Sigmoid colon (tissue), 7 donors: ENCODE data around the gene CTNND2. TPM values are rescaled to one million over a fixed set of nuclear protein-coding genes. Genes with fewer than 3 reads are reported as not detected.
A peak's percentile ranks its signal among the peaks of the same experiment; 100 is the strongest.

Experiments used
- DNase-seq: peaks from one replicate; pipeline ENCODE4 v3.0.0-alpha.2; 2019
- H3K27ac ChIP-seq, 4 donors: fragments of 200-600 bp; sonication (generic); one replicate each; pipeline ENCODE4 v1.5.1; 2016 to 2019; ENCODE audit warnings: mild to moderate bottlenecking in 1 of 4
- H3K27me3 ChIP-seq, 3 donors: fragments of 200-600 bp; sonication (generic); one replicate each; pipeline ENCODE4 v1.5.1; 2019; ENCODE audit warnings: mild to moderate bottlenecking in 1 of 3
- H3K36me3 ChIP-seq, 4 donors: fragments of 200-600 bp; sonication (generic); one replicate each; pipeline ENCODE4 v1.5.1; 2016 to 2019
- H3K4me1 ChIP-seq, 4 donors: fragments of 200-600 bp; sonication (generic); one replicate each; pipeline ENCODE4 v1.5.1; 2017 to 2019
- H3K4me3 ChIP-seq, 4 donors: fragments of 200-600 bp; sonication (generic); one replicate each; pipeline ENCODE4 v1.5.1; 2017 to 2019; ENCODE audit warnings: mild to moderate bottlenecking in 2 of 4, moderate library complexity in 1 of 4
- H3K9me3 ChIP-seq, 4 donors: fragments of 200-600 bp in 3 of 4; sonication (generic) in 3 of 4; one replicate each; pipeline versions ENCODE4 v1.5.1 to v1.6.1; 2013 to 2019
- EP300 ChIP-seq, 4 donors: sonication (generic); formaldehyde crosslinking; IDR thresholded peaks; one replicate each; pipeline ENCODE4 v1.6.1; 2017; ENCODE audit warnings: antibody characterized with exemption in 4 of 4
- POLR2A ChIP-seq, 2 donors: fragments of 450-650 bp; IDR thresholded peaks; one replicate each; pipeline ENCODE4 v1.6.1; 2016; ENCODE audit warnings: antibody characterized with exemption in 2 of 2, mild to moderate bottlenecking in 2 of 2, moderate library complexity in 2 of 2
- POLR2AphosphoS5 ChIP-seq, 4 donors: sonication (generic); formaldehyde crosslinking; IDR thresholded peaks; one replicate each; pipeline ENCODE4 v1.6.1; 2017; ENCODE audit warnings: antibody characterized with exemption in 4 of 4
- WGBS, 2 donors: extraction: QIAGEN DNeasy Blood & Tissue Kit; methylation state at CpG; one replicate each; pipeline ENCODE4 v1.1.7; 2013; 5-methylcytosine and 5-hydroxymethylcytosine counted together
- intact Hi-C: fragments of 100-400 bp; cut with DNase I; formaldehyde crosslinking; loops from one replicate; pipeline ENCODE4 v1.15.1; 2023
- polyA plus RNA-seq, 3 donors: library from polyadenylated mRNA; stranded (reverse); fragments of 200-250 nt; gene quantifications; one replicate each; pipeline ENCODE4 v1.2.3, GENCODE V29; 2013
- total RNA-seq, 4 donors: library from RNA; depleted of rRNA; stranded (reverse); fragments of >200 nt; gene quantifications; one replicate each; pipeline ENCODE4 v1.1.0, GENCODE V29; 2016
- TF ChIP-seq, protein P1 (sequence below), 4 experiments: fragments of 450-650 bp in 3 of 4; fragments of 200-600 bp in 1 of 4; IDR thresholded peaks; one replicate each; pipeline ENCODE4 v1.5.1; 2016 to 2019; ENCODE audit warnings: antibody characterized with exemption in 4 of 4, mild to moderate bottlenecking in 3 of 4, moderate library complexity in 2 of 4
- donor health status: healthy with polysubstance abuse.
- donor health status: Bipolar disorder and iron deficiency.
- donor health status: healthy.

The CTNND2 gene
- total and polyA plus RNA-seq, 7 donors: 0.36 to 2.5 (median 0.84) TPM; not detected in 1

DNA sequence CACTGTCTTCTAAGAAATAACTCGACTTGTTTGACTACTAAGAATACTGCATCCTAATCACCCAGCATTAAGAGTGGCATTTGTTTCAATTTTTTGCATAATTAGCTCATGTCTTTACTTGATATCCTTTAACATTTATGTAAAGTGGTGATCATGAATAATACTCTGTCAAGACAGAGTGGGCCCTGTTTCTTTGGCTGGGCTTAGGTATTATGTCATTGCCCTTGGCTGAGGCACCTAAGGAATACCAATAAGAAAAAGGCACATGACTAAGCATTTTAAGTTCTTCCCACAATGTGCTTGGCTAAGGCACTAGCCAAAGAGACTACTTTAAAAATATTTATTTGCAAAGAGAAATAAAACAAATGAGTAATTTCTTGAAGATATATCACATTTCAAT lies 308.1 kb downstream of the CTNND2 start:
- TF ChIP-seq EP300 (IDR thresholded peaks at IDR 0.05) (no peak), POLR2A (IDR thresholded peaks at IDR 0.05) (no peak), POLR2AphosphoS5 (IDR thresholded peaks at IDR 0.05) (no peak)
- TF ChIP-seq, protein P1, sequence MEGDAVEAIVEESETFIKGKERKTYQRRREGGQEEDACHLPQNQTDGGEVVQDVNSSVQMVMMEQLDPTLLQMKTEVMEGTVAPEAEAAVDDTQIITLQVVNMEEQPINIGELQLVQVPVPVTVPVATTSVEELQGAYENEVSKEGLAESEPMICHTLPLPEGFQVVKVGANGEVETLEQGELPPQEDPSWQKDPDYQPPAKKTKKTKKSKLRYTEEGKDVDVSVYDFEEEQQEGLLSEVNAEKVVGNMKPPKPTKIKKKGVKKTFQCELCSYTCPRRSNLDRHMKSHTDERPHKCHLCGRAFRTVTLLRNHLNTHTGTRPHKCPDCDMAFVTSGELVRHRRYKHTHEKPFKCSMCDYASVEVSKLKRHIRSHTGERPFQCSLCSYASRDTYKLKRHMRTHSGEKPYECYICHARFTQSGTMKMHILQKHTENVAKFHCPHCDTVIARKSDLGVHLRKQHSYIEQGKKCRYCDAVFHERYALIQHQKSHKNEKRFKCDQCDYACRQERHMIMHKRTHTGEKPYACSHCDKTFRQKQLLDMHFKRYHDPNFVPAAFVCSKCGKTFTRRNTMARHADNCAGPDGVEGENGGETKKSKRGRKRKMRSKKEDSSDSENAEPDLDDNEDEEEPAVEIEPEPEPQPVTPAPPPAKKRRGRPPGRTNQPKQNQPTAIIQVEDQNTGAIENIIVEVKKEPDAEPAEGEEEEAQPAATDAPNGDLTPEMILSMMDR (IDR thresholded peaks at IDR 0.05): no peak
- DNase-seq: no peak
- H3K9me3 ChIP-seq: no peaks in the 10 kb centered on the region
- WGBS, 2 donors: 71 to 80% methylated on average over 1 of the region's 1 CpG
- no peaks in the 10 kb centered on the region for H3K4me1 ChIP-seq
- no peaks in the 10 kb centered on the region for H3K36me3 ChIP-seq
- H3K4me3 ChIP-seq: no peak overlapping the region
- H3K27ac ChIP-seq: no peak overlapping the region
- intact Hi-C loops: no loop called here
- no peaks in the 10 kb centered on the region for H3K27me3 ChIP-seq

DNA sequence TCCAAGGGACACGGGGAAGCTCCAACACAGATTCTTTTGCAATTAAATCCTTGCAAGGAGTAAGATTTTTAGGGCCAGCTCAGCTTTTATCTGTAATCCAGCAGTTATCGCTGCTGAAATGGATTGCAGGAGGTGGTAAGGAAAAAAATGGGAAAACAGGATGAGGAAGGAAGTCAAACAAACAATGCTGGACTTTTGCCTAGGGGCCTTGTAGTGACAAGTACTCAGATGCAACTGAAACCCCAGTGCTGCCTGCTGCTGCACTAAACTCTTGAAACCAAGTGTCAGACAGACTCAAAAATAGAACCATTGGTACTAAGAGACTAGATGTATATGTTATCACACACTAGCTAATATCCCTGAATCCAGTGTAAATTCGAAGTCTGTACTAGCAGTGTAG lies 309.2 kb downstream of the CTNND2 start:
- intact Hi-C loops: no loop called here
- H3K4me1 ChIP-seq: no peaks in the 10 kb centered on the region
- TF ChIP-seq EP300 (IDR thresholded peaks at IDR 0.05) (no peak), POLR2AphosphoS5 (IDR thresholded peaks at IDR 0.05) (no peak), POLR2A (IDR thresholded peaks at IDR 0.05) (no peak)
- TF ChIP-seq, protein P1 (IDR thresholded peaks at IDR 0.05): no peak
- 29 to 61% methylated on average over 3 of the region's 3 CpGs for WGBS, 2 donors
- H3K36me3 ChIP-seq: no peaks in the 10 kb centered on the region
- no peaks in the 10 kb centered on the region for H3K9me3 ChIP-seq
- no peaks in the 10 kb centered on the region for H3K27me3 ChIP-seq
- no peak for DNase-seq
- no peak overlapping the region for H3K4me3 ChIP-seq
- no peak overlapping the region for H3K27ac ChIP-seq

DNA sequence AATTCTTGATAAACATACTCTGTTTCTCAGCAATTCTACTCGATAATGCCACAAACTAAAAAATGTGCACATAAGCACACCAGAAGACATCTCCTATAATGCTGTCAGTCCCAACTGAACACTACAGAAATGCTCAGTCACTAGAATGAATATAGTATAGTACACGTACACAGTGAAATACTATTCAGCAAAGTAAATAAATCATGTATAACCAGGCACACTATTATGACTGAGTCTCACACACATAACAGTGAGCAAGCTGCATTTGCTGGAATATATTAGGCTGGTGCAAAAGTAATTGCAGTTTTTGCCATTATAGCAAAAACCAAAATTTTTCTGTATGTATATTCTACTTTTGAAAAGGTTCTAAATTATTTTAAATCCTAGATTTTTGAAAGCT lies 310.2 kb downstream of the CTNND2 start:
- no peak for DNase-seq
- intact Hi-C loops: no loop called here
- TF ChIP-seq POLR2AphosphoS5 (IDR thresholded peaks at IDR 0.05) (no peak), POLR2A (IDR thresholded peaks at IDR 0.05) (no peak), EP300 (IDR thresholded peaks at IDR 0.05) (no peak)
- TF ChIP-seq, protein P1 (IDR thresholded peaks at IDR 0.05): no peak
- Histone ChIP-seq H3K36me3 (no peaks in the 10 kb centered on the region), H3K27me3 (no peaks in the 10 kb centered on the region), H3K4me3 (no peak overlapping the region), H3K27ac (no peak overlapping the region), H3K4me1 (no peaks in the 10 kb centered on the region), H3K9me3 (no peaks in the 10 kb centered on the region)
- WGBS, 2 donors: 73 to 87% methylated on average over 2 of the region's 2 CpGs

DNA sequence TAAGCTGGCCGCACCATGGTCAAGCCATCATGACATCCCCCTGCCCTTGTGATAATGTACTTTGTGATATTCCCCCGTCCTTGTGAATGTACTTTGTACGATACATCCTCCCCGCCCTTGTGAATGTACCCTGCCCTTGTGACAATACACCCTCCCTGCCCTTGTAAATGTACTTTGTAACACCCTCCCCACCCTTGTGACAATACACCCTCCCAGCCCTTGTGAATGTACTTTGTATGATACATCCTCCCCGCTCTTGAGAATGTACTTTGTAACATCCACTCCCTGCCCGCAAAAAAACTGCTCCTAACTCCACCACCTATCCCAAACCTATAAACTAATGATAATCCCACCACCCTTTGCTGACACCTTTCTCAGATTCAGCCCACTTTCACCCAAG lies 313.8 kb downstream of the CTNND2 start:
- Histone ChIP-seq H3K4me1 (no peaks in the 10 kb centered on the region), H3K27me3 (no peaks in the 10 kb centered on the region), H3K36me3 (no peaks in the 10 kb centered on the region), H3K9me3 (no peaks in the 10 kb centered on the region), H3K4me3 (no peak overlapping the region), H3K27ac (no peak overlapping the region)
- intact Hi-C loops: no loop called here
- no peak for DNase-seq
- TF ChIP-seq, protein P1 (IDR thresholded peaks at IDR 0.05): no peak
- TF ChIP-seq EP300 (IDR thresholded peaks at IDR 0.05): no peak
- no peak for TF ChIP-seq POLR2A (IDR thresholded peaks at IDR 0.05)
- no peak for TF ChIP-seq POLR2AphosphoS5 (IDR thresholded peaks at IDR 0.05)
- 86 to 91% methylated on average over 6 of the region's 6 CpGs for WGBS, 2 donors

DNA sequence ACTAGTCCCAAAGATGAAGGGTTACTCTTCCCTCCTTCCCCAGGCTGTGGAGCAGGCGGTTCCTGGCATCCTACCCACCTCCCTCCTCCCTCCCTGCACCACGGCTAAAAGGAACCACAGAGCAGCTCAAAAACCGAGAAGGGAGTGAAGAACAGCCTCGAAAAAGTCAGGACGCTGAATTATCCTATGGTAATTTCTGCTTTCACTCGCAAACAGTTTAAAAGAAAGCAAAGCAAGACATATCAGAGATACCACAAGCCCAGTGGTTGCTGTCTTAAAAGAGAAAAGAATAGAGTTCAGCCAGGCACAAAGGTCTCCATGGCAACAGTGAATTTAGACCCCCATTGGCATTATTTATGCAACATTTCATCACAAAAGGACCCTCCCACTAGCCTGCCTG lies 315.4 kb downstream of the CTNND2 start:
- no peaks in the 10 kb centered on the region for H3K27me3 ChIP-seq
- H3K4me1 ChIP-seq: no peaks in the 10 kb centered on the region
- intact Hi-C loops: no loop called here
- TF ChIP-seq POLR2AphosphoS5 (IDR thresholded peaks at IDR 0.05) (no peak), POLR2A (IDR thresholded peaks at IDR 0.05) (no peak), EP300 (IDR thresholded peaks at IDR 0.05) (no peak)
- TF ChIP-seq, protein P1 (IDR thresholded peaks at IDR 0.05): no peak
- H3K4me3 ChIP-seq: peak overlapping the region in 1 of 4 donors; percentile 7
- 16 to 47% methylated on average over 6 of the region's 6 CpGs for WGBS, 2 donors
- H3K36me3 ChIP-seq: no peaks in the 10 kb centered on the region
- no peak overlapping the region for H3K27ac ChIP-seq
- no peaks in the 10 kb centered on the region for H3K9me3 ChIP-seq
- no peak for DNase-seq
